Cerebellar cortex (tissue), 1 donor: Measurements from ENCODE around the gene FAT2.

ENCODE experiments used
- DNase-seq: peaks from one replicate; pipeline ENCODE4 v3.0.0-alpha.2; 2015; ENCODE audit warnings: low spot score

The FAT2 gene

DNA sequence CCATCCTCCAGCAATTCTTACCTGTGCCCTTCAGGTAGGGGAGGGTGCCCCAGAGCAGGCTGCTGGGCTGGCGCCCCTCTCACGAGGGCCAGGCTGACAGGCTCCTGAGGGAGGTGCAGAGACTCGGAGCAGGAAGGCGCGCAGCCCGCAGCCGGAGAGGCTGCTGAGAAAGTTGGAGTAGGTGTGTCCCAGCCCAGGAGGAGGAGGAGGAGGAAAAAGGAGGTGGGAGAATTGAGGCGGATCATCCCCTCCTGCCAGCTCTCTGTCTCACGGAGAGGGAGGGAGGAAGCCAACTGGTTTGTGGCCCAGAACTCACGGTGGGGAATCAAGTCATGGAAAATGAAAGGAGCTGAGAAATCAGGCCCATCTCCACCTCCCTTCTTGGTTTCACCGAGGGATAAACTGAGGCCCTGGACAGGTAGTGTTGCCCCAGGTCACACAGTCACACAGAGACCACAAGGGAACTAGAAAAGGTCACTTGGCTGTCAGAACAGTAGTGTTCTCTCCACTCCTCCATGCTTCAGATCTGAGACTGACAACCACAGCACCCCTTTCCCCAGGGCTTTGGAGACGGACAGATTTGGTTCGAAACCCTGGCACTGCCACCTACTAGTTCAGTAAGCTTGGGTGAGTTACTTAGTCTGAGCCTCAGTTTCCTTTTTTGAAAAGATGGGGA, at the start of gene FAT2:
Gene FAT2 (minus strand): TSS at position 188 of the 676 bp plus-strand sequence. CDS start 22,400 bp downstream, outside the sequence.
- DNase-seq: peak; percentile 96

DNA sequence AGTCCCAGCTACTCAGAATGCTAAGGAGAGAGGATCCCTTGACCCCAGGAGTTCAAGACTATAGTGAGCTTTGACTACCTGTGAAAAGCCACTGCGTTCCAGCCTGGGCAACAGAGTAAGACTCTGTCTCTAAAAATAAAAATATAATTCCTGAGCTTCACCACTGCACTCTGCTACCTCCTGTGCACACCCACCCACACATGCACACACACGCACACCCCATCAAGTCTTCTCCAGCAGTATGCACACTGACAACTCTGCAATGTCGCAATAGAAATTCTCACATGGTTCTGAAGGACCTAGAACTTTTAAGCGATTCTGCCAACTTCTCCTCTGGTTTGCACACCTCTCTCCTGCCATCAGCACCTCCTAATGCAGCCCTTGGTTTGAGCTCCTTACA, 47.5 kb upstream of the FAT2 start:
- DNase-seq: no peak

GRCh38 chr5:151637676-151638075, 46.5 kb upstream of the FAT2 start:
- no peak for DNase-seq

GRCh38 chr5:151633892-151634291, 42.8 kb upstream of the FAT2 start:
- DNase-seq: no peak

- no peak for DNase-seq
Measured at GRCh38 chr5:151632941-151633340, 41.8 kb upstream of the FAT2 start.

DNA sequence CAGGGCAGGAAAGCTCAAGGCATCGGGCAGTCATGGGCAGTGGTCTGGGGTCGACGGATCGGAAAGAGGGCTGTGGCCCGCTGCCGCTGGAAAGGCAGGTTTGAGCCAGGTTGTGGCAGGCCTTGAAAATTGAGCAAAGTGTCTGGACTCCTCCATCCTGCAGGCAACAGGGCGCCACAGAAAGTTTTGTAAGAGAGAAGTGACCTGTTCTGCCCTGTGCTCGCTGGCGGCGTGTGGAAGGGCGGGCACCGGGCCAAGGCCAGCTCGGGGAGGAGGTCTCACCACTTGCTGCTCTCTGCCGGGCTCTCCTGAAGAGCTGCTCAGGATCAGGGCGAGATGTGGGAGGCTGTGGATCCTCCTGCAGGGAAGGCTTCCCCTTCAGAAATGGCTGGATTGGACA, 41.4 kb upstream of the FAT2 start:
- no peak for DNase-seq

DNA sequence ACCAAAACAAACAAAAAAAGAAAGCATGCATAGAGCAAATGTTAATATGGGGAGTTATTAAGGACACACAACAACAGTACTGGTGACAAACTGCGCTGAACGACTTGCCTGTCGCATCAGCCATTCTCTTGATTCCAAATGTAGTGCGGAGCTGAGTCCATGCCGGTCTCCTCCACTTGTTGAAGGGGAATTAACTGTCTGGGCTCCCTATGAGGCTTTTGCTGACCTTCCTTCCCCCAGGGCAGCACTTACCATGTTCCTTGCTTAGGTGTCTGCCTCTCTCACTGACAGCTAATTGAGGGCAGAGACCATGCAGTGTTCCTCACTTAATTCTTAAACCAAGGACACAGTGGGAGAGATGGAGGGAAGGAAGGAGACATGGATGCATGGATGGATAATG, 40.8 kb upstream of the FAT2 start:
- DNase-seq: no peak

DNA sequence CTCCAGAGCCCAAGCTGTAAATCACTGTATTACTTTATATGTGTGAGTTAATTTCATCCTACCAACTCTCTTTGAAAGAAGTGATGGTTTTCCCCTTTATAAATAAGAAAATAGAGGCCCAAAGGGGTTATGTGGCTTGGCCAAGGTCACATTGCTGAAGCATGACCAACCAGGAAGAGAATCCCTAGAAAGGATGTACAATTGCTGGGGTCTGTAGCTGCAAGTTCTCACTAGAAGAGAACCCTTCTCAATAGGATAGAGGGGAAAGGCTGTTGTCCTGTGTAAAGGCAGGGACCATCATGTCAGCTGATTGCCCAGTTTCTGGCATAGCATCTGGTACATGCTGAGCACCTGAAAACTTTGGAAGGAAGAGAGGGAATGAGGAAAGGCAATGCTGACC, 39.0 kb upstream of the FAT2 start:
- DNase-seq: no peak

GRCh38 chr5:151628112-151628823, 37.1 kb upstream of the FAT2 start:
- DNase-seq: no peak

DNA sequence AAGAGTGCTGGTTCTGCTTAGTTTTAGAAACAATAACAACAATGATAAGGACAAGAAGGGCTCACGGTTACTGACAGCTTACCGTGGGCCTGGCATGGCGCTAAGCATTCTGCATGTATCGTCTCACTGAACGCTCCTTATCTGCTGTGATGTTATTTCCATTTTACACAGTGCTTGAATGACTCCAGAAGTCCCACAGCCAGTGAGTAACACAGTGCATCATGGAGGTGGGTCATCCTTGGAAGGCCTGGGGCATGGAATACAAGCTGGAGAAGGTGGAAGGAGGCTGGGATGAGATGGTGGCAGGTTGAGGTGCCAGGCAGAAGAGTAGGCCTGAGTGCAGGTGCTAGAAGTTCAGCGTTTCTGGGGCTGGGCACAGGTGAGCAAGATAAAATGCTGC, 36.5 kb upstream of the FAT2 start:
- no peak for DNase-seq

- no peak for DNase-seq
Measured at GRCh38 chr5:151625285-151625684, 34.2 kb upstream of the FAT2 start.

- DNase-seq: peak; percentile 96
Measured at GRCh38 chr5:151624476-151624875, 33.3 kb upstream of the FAT2 start.

DNA sequence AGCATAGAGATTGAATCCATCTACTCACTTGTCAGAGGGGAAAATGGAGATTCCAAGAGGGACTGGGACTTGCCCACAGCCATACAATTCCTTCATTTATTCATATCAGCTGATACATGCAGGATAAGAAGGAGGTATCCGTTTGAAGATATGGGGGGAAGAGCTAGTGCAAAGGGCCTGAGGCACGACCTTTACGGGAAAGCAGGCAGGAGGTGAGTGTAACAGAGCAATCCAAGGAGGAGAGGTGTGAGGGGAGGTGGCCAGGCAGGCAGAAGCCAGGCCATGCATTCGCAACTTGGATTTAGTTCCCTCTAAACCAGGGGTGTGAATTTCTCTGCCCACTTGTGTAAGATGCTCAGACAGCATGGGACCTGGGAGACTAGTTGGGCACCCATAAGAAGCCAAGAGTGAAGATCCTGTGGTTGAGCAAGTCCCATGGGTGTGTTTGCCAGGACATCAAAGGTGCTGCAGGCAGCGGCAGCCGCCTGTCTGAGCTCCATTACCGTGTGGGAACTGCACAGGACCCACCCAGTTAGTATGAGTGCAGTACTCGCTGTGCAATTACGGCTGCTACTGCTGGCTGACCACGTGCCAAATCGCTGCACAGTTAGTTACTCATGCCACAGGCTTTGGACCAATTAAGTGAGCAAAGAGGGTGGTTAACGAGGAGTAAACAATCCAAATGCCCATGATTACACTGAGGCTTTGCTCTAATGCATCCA, 31.4 kb upstream of the FAT2 start:
- DNase-seq: peak; percentile 37

- DNase-seq: no peak
Measured at GRCh38 chr5:151620461-151620840, 29.3 kb upstream of the FAT2 start.

DNA sequence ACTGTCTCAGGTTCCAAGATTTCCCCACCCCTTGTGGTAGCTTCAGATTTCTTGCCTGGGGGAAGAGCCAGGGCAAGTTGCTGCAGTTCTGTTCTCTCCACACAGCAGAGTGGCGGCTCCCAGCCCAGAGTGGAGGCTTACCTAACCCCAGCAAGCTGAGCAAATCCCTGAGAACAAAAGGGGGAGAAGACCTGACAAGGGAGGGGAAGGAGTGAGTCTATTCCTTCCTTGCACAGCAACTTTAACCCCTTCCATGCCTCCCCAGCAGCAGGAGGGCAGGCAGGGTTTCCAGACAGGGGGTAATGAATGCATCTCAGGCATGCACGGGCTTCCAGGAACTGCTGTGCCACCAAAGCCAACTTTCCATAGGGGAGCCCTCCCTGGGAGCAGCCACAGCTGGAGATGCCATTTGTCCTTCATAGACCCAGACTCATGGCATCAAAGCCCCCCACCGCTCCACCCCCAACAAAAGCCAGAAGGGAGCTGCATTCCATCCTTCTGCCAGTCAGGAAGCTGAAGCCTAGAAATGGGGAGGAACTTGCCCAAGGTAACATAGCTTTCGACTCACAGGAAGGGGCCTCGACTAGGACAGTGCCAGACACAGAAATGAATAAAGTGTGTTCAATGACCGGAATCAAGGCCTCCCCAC, 28.8 kb upstream of the FAT2 start:
- no peak for DNase-seq

DNA sequence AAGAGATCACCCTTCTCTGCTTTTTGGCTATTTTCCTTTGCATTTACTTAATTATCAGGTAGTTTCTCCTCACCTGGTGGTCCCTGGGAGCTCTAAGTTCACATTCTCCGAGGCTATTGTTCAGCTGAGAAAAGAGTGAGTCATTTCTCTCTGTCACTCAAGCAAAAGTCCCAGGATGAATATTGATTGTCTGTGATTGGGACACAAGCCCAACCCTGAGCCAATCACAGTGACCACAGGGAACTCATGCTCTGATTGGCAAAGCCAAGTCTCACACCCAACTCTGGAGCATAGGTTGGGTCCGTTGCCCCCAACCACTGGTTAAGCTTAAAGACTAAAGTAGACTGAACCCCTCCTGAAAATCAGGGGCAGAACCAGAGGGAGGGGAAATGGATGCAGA, 27.8 kb upstream of the FAT2 start:
- no peak for DNase-seq

DNA sequence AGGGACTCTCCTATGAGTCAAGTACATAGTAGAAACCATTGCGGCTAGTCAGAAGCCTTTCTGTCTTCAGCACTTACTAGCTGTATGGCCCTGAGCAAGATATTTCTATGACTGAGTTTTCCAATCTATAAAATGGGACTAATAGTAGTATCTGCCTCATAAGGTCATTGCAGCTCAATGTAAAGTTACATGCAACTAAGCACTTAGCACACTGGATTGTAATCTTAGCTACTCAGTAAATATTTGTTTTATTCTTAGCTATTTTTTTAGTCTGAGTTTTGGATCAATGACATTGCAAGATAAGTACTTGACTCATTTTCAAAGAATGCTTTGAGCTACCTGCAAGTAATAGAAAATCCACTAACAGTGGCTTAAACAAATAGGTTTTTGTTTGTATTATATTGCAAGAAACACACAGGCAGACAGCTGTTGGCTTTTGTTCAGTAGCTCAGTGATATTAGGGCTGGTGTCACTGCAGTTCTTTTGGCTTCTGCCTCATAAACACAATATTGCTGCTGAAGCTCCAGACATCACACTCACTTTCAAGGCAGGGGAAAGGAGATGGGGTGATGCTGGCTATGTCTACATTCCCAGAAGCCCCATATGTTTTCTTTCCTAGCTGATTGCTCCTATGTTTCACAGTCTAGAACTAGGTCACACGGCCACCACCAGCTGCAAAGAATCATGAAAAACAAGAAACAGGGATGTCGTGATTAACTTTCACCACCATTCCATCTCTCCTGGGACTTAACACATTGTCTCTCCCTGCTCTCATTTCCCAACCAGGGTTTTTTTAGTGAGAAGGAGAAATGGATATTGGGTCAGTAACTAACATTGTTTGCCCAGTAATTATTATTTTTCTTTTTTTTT, 26.9 kb upstream of the FAT2 start:
- no peak for DNase-seq

GRCh38 chr5:151617383-151617840, 26.3 kb upstream of the FAT2 start:
- no peak for DNase-seq

DNA sequence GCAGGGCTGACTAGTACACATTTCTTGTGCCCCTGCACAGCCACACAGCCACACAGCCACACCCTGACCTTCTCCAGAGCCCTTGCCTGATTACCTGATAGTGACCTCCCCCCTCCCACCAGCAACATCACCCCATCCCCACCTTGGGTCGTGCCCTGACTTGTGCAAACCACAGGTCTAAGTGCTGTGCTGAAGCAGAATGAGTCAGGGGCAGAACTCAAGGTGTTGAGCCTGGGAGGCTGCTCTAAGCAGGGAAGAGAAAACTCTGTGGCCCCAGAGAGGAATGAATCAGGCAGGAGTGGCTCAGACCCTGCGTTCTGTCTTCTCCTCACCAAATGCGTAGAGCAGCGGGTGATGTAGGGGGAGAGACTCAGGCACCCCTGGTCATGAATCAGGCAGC, 24.3 kb upstream of the FAT2 start:
- DNase-seq: no peak

DNA sequence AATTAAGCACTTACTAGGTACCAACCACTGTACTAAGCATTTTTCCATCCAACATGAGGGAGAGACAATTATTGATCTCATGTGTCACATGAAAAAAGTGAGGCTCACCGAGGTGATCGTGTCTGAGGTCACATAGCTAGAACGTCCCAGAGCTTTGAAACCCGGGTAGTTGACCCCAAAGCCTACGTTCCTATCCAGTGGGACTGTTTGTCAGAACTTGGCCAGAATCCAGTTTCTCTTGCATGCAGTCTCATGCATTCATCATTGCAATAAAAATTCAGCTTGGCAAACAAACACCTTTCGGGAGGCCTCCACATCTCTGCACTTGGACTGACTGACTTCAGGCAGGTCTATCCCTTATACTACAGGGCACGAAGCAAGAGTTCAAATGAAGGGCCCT, 23.4 kb upstream of the FAT2 start:
- no peak for DNase-seq

- DNase-seq: peak; percentile 57
Measured at GRCh38 chr5:151612689-151613427, 21.7 kb upstream of the FAT2 start.
